Stimulated activated memory B cell treated with anti-CD40 and anti-IgM and Interleukin-4, amounts not matched to agents 10 μg/mL and 1 μg/mL and 100 μg/mL, for 72 hours (primary cell): ENCODE data around the gene LRRC10B.

Source experiments
- ATAC-seq: fragments of 150-1000 bp; cut with Tn5 transposase; 2 replicates; pipeline ENCODE4 v1.10.0; 2021
- H3K27ac Mint-ChIP-seq: one replicate; pipeline ENCODE4 v1.8.0; 2022; ENCODE audit warnings: mild to moderate bottlenecking, mixed read lengths
- H3K27me3 Mint-ChIP-seq: one replicate; pipeline ENCODE4 v1.8.0; 2022; ENCODE audit warnings: mixed read lengths
- H3K36me3 Mint-ChIP-seq: one replicate; pipeline ENCODE4 v1.8.0; 2022; ENCODE audit warnings: mixed read lengths
- H3K4me1 Mint-ChIP-seq: one replicate; pipeline ENCODE4 v1.8.0; 2022; ENCODE audit warnings: mixed read lengths
- H3K4me3 Mint-ChIP-seq: one replicate; pipeline ENCODE4 v1.8.0; 2022; ENCODE audit warnings: mild to moderate bottlenecking, moderate library complexity, mixed read lengths
- H3K9me3 Mint-ChIP-seq: one replicate; pipeline ENCODE4 v1.8.0; 2022; ENCODE audit warnings: mixed read lengths

The LRRC10B gene

DNA sequence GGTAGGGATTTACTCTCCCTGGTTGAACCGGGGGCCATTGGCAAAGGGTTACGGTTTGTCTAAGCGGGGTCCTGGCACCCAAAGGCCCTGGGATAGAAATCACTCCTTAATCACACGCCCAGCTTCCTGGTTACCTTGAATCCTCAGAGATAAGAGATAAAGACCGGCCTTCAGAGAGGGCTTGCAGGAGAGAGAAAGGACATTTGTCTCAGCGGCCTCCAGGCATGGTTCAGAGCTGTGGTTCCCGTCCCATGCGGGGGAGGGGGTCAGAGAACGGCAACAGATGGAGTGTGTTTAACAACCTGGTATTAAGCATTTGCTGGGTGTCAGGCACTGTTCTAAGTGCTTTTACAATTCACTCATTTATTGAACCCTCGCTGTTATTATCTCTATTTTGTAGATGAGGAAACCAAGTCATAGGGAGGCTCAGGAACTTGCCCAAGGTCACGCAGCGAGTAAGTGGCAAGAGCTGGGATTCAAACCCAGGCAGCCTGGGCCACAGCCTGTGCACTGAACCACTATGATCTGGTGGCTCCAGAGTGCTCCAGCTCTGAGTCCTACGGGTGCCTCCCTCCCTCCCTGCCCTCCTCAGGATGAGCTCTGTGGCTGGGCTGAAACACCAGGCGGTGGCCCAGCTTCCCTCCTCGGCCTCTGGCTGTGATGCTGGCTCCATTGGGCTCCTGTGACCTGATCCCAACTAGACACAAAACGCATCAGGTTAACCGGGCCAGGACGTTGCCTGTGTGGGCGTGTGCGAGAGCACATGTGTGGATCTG, 18.6 kb downstream of the LRRC10B start:
- no peak for ATAC-seq
- Mint-ChIP-seq H3K4me3 (no peak overlapping the region), H3K27me3 (peaks cover 69% of the 10 kb centered on the region), H3K27ac (no peak overlapping the region), H3K4me1 (no peaks in the 10 kb centered on the region), H3K36me3 (no peaks in the 10 kb centered on the region), H3K9me3 (no peaks in the 10 kb centered on the region)

DNA sequence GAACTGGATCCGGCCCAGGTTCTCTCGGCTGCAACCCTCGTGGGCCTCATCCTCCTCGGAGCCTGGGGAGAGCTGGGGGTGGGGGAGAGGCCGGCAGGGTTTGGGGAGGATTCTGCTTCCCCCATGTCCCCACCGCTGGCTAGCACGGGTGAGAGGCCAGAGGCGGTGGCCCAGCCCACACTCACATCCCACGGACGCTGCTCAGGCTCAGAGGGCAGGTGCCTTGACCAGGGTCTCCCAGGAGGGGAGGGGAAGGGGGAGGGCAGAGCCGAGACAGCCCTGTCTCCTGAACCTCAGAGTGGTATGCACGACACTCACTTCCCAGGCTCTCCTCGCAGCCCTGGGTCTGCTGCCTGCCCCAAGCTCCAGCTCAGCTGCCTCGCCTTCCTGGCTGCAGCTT, 19.6 kb downstream of the LRRC10B start:
- Mint-ChIP-seq H3K4me1 (no peaks in the 10 kb centered on the region), H3K9me3 (no peaks in the 10 kb centered on the region), H3K36me3 (no peaks in the 10 kb centered on the region), H3K27me3 (peaks cover 73% of the 10 kb centered on the region), H3K27ac (no peak overlapping the region), H3K4me3 (no peak overlapping the region)
- ATAC-seq, result no peak

- Mint-ChIP-seq H3K4me1 (no peaks in the 10 kb centered on the region), H3K4me3 (no peak overlapping the region), H3K36me3 (no peaks in the 10 kb centered on the region), H3K27me3 (peaks cover 75% of the 10 kb centered on the region), H3K9me3 (no peaks in the 10 kb centered on the region), H3K27ac (no peak overlapping the region)
- no peak for ATAC-seq
These were observed 21.1 kb downstream of the LRRC10B start for GRCh38 chr11:61529537-61530225.

DNA sequence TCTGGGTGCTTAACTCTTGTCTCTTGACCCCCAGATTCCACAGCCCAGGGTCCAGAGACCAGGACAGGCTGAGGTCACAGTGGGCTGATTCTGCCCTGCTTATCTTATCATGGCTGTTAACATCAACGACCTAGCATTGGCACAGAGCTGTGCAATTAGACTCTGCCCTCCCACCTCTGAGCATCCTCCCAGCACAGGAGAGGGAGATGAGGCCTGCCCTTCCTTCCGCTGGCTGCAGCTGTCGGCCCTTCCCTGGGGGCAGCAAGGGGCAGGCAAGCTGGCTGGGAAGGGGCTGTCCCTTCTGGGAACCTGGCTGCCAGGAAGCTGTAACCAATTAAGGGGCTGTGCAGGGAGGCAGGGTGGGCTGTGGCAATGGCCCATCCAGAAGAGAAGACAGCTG, 22.5 kb downstream of the LRRC10B start:
- H3K27ac Mint-ChIP-seq, result no peak overlapping the region
- no peaks in the 10 kb centered on the region for H3K4me1 Mint-ChIP-seq
- no peaks in the 10 kb centered on the region for H3K36me3 Mint-ChIP-seq
- no peak overlapping the region for H3K4me3 Mint-ChIP-seq
- peaks cover 75% of the 10 kb centered on the region for H3K27me3 Mint-ChIP-seq
- ATAC-seq, result no peak
- no peaks in the 10 kb centered on the region for H3K9me3 Mint-ChIP-seq

GRCh38 chr11:61532134-61533038, 23.8 kb downstream of the LRRC10B start:
- Mint-ChIP-seq H3K27ac (no peak overlapping the region), H3K27me3 (peaks cover 79% of the 10 kb centered on the region), H3K4me3 (no peak overlapping the region), H3K4me1 (no peaks in the 10 kb centered on the region), H3K9me3 (no peaks in the 10 kb centered on the region), H3K36me3 (no peaks in the 10 kb centered on the region)
- no peak for ATAC-seq

DNA sequence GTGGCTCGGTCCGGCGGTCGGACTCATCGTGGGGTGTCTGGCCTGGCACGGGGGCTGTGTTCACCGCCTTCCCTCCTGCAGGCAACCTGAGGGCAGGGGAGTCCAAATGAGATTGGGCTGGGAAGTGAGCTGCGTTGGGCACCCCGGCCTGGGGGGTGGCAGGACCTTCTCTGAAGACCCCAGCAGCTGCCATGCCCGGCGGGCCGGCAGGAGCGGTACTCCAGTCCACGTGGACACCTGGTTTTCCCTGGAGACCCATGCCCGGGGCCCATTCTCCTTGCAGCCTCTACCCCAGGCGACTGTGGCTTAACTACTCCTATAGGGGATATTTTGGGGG, 24.5 kb downstream of the LRRC10B start:
- H3K4me1 Mint-ChIP-seq, result no peaks in the 10 kb centered on the region
- peaks cover 79% of the 10 kb centered on the region for H3K27me3 Mint-ChIP-seq
- H3K36me3 Mint-ChIP-seq, result no peaks in the 10 kb centered on the region
- no peak for ATAC-seq
- H3K4me3 Mint-ChIP-seq, result no peak overlapping the region
- H3K9me3 Mint-ChIP-seq, result no peaks in the 10 kb centered on the region
- no peak overlapping the region for H3K27ac Mint-ChIP-seq

DNA sequence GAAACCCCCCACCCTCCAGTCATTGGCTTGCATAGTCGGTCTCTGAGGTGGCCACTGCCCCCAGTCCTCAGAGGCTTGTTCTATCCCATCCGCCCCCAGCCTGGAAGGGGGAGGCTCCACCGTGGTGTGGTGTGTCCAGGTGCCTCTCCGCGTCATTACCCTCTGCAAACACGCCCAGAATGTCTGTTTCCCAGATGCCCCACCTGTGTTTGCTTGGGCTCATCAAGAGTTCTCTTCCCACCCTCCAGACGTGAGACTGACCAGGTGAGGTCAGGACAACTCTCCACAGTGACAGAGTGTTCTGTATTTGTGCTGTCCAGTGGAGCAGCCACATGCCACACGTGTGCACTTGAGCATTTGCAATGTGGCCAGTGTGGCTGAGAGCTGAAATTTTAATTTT, 24.9 kb downstream of the LRRC10B start:
- Mint-ChIP-seq H3K9me3 (no peaks in the 10 kb centered on the region), H3K27me3 (peaks cover 79% of the 10 kb centered on the region), H3K4me1 (no peaks in the 10 kb centered on the region), H3K27ac (no peak overlapping the region), H3K4me3 (no peak overlapping the region), H3K36me3 (no peaks in the 10 kb centered on the region)
- ATAC-seq, result no peak

- no peaks in the 10 kb centered on the region for H3K9me3 Mint-ChIP-seq
- no peak overlapping the region for H3K4me3 Mint-ChIP-seq
- ATAC-seq, result no peak
- H3K27me3 Mint-ChIP-seq, result peaks cover 79% of the 10 kb centered on the region
- no peaks in the 10 kb centered on the region for H3K36me3 Mint-ChIP-seq
- H3K27ac Mint-ChIP-seq, result no peak overlapping the region
- no peaks in the 10 kb centered on the region for H3K4me1 Mint-ChIP-seq
These were observed 25.7 kb downstream of the LRRC10B start for GRCh38 chr11:61534025-61534932.

GRCh38 chr11:61534933-61535839, 26.6 kb downstream of the LRRC10B start:
- H3K36me3 Mint-ChIP-seq, result no peaks in the 10 kb centered on the region
- peaks cover 79% of the 10 kb centered on the region for H3K27me3 Mint-ChIP-seq
- no peak overlapping the region for H3K4me3 Mint-ChIP-seq
- no peak for ATAC-seq
- H3K27ac Mint-ChIP-seq, result no peak overlapping the region
- no peaks in the 10 kb centered on the region for H3K4me1 Mint-ChIP-seq
- H3K9me3 Mint-ChIP-seq, result no peaks in the 10 kb centered on the region

DNA sequence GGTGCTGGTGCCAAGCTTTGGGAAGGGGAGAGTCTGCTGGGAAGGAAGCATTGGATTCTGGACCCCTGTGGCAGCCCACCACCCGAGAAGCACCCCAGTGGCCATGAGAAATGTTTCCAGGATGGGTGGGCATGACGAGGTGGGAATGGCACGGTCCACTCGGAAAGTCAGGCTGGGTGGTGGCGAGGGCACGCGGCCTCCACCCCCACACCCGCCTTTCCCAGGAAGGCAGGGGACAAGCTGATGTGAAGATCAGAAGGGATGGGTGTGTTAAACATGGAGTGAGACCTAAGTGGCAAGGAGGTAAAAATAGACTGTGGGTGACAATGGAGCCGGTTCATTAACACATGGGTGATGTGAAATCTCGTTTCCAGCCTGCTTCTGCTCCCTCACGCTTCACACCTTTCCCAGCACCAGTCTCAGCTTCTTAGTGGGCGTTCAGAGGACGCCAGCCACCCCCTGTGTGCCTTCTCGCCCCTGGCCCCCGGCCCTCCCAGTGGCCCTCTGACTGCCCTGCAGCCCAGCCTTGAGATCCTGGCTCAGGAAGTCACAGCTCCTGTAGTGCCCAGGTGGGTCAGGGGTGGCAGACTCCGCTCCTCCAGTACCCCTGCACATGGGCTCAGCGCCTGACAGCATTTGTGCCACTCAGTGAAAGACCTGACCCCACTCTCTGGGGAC, 27.6 kb downstream of the LRRC10B start:
- H3K27me3 Mint-ChIP-seq, result peaks cover 76% of the 10 kb centered on the region
- no peak overlapping the region for H3K4me3 Mint-ChIP-seq
- H3K27ac Mint-ChIP-seq, result no peak overlapping the region
- no peaks in the 10 kb centered on the region for H3K9me3 Mint-ChIP-seq
- H3K36me3 Mint-ChIP-seq, result no peaks in the 10 kb centered on the region
- ATAC-seq, result no peak
- H3K4me1 Mint-ChIP-seq, result peaks cover 4% of the 10 kb centered on the region

GRCh38 chr11:61536676-61537270, 28.2 kb downstream of the LRRC10B start:
- H3K4me1 Mint-ChIP-seq, result peaks cover 10% of the 10 kb centered on the region
- H3K9me3 Mint-ChIP-seq, result no peaks in the 10 kb centered on the region
- ATAC-seq, result no peak
- no peak overlapping the region for H3K27ac Mint-ChIP-seq
- peaks cover 78% of the 10 kb centered on the region for H3K27me3 Mint-ChIP-seq
- no peaks in the 10 kb centered on the region for H3K36me3 Mint-ChIP-seq
- no peak overlapping the region for H3K4me3 Mint-ChIP-seq

DNA sequence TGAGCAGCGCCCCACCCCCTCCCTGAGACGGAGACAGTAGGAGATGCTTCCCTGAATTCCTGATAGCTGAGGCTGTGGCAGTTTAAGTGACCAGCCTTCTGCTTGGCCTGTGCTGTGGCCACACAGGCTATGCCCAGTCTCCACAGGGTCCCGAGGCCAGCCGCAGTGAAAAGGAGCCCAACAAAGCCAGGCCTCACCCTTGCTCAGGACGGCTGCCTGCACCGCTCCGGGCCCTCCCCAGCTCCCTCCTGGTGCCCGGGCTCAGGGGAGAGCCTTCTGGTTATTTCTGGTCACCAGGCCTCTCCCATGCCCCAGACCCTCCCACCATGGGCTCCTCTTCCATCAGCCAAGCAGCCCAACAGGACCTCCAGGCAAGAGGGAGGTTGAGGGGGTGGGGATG, 28.8 kb downstream of the LRRC10B start:
- ATAC-seq, result no peak
- Mint-ChIP-seq H3K27me3 (peaks cover 83% of the 10 kb centered on the region), H3K9me3 (no peaks in the 10 kb centered on the region), H3K4me1 (peaks cover 12% of the 10 kb centered on the region), H3K4me3 (no peak overlapping the region), H3K27ac (no peak overlapping the region), H3K36me3 (no peaks in the 10 kb centered on the region)

- no peak for ATAC-seq
- H3K36me3 Mint-ChIP-seq, result no peaks in the 10 kb centered on the region
- peaks cover 12% of the 10 kb centered on the region for H3K4me1 Mint-ChIP-seq
- no peak overlapping the region for H3K27ac Mint-ChIP-seq
- no peak overlapping the region for H3K4me3 Mint-ChIP-seq
- peaks cover 74% of the 10 kb centered on the region for H3K27me3 Mint-ChIP-seq
- no peaks in the 10 kb centered on the region for H3K9me3 Mint-ChIP-seq
These were observed 30.1 kb downstream of the LRRC10B start for GRCh38 chr11:61538636-61538961.
